GM19238 (cell line): Measurements from ENCODE around the gene ATXN7L3.
A peak's percentile ranks its signal among the peaks of the same experiment; 100 is the strongest.

Experiments
- DNase-seq: peaks from one replicate; pipeline ENCODE4 v3.0.0; 2011; ENCODE audit warnings: low spot score; ENCODE audit not compliant: insufficient read length

The ATXN7L3 gene

GRCh38 chr17:44200478-44201155, 933 bp upstream of the ATXN7L3 start:
- no peak for DNase-seq

GRCh38 chr17:44198721-44199552, 747 bp downstream of the ATXN7L3 start:
- peak; percentile 88 for DNase-seq

GRCh38 chr17:44197980-44198720, 1.5 kb downstream of the ATXN7L3 start:
- DNase-seq = peak; percentile 67

- no peak for DNase-seq
Observed at GRCh38 chr17:44197107-44197506, 2.6 kb downstream of the ATXN7L3 start.

- no peak for DNase-seq
Observed at GRCh38 chr17:44193326-44194084, 6.2 kb downstream of the ATXN7L3 start.

GRCh38 chr17:44192750-44193149, 6.9 kb downstream of the ATXN7L3 start:
- no peak for DNase-seq

- no peak for DNase-seq
Observed at GRCh38 chr17:44191941-44192496, 7.7 kb downstream of the ATXN7L3 start.

- no peak for DNase-seq
Observed at GRCh38 chr17:44191369-44191768, 8.3 kb downstream of the ATXN7L3 start.

GRCh38 chr17:44190481-44190880, 9.2 kb downstream of the ATXN7L3 start:
- no peak for DNase-seq

GRCh38 chr17:44188576-44189403, 10.9 kb downstream of the ATXN7L3 start:
- DNase-seq = no peak

- no peak for DNase-seq
Observed at GRCh38 chr17:44187131-44187899, 12.4 kb downstream of the ATXN7L3 start.

- DNase-seq = peak; percentile 99
Observed at GRCh38 chr17:44186307-44187130, 13.2 kb downstream of the ATXN7L3 start, which contains the start of gene TMUB2. Gene TMUB2, plus strand, starts transcription at chr17:44186972. Its CDS starts 737 bp downstream, at chr17:44187709.

- DNase-seq = no peak
Observed at GRCh38 chr17:44184212-44184810, 15.4 kb downstream of the ATXN7L3 start.

- DNase-seq = no peak
Observed at GRCh38 chr17:44183024-44183423, 16.7 kb downstream of the ATXN7L3 start.

- no peak for DNase-seq
Observed at GRCh38 chr17:44178133-44178532, 21.6 kb downstream of the ATXN7L3 start.

- DNase-seq = no peak
Observed at GRCh38 chr17:44177640-44178039, 22.0 kb downstream of the ATXN7L3 start.

- no peak for DNase-seq
Observed at GRCh38 chr17:44176671-44177501, 22.8 kb downstream of the ATXN7L3 start.
